ENCODE results near the gene BDP1. TPM values are rescaled to one million over a fixed set of nuclear protein-coding genes. Genes with fewer than 3 reads are reported as not detected.
A peak's percentile ranks its signal among the peaks of the same experiment; 100 is the strongest.
"Not testable (repeated sequence)": the region's sequence is repeated elsewhere in the genome, so short reads cannot be mapped to it uniquely, and the experiment has no call there.

Gene BDP1
- polyA plus RNA-seq, 3 donors = 2.0 to 6.6 (median 2.7) TPM

DNA sequence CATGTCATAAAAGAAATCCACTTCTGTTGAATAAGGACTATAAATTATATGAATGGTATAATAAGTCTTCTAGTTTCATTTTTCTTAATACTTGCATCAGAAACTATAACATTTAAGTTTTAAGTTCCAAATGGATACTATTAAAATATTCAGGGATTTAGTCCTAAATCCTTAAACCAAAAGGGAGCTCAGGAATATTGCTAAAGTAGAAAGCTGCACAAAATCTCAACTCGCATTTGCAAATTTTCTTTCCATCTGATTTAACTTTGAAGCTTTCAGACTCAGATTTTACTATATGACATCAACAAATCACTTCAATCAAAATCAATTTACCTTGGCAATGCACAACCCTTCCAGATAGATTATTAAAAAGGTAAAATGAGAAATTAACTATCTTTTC, 10.4 kb upstream of the BDP1 start:
- H3K9me3 Mint-ChIP-seq; H4K20me1 ChIP-seq (ENCODE audit: insufficient read depth, low read length); H3K79me2 ChIP-seq (ENCODE audit: insufficient read depth, low read length); H3K36me3 ChIP-seq (replicated peaks in 1 of 2; ENCODE audit: control insufficient read depth in 1 of 2, insufficient read depth in 2 of 2, low read length in 2 of 2); H3K4me3 ChIP-seq (replicated peaks in 1 of 3; ENCODE audit: low read depth in 2 of 3, low read length in 3 of 3); intact Hi-C loops (cut with micrococcal nuclease); H3K4me2 ChIP-seq (replicated peaks; ENCODE audit: extremely low read depth, low read length, poor library complexity, severe bottlenecking); H3K9me3 ChIP-seq (replicated peaks in 1 of 2; ENCODE audit: control insufficient read depth in 1 of 2, insufficient read depth in 1 of 2, low read length in 2 of 2); H2AFZ ChIP-seq (ENCODE audit: insufficient read depth, low read depth, low read length, poor library complexity, severe bottlenecking); H3K27ac ChIP-seq (ENCODE audit: low read depth in 1 of 2, low read length in 2 of 2); H3K4me1 ChIP-seq (ENCODE audit: control insufficient read depth in 1 of 2, insufficient read depth in 2 of 2, low read length in 2 of 2); H3K27ac Mint-ChIP-seq; DNase-seq; H3K9ac ChIP-seq (ENCODE audit: insufficient read depth, low read length, poor library complexity, severe bottlenecking); H3K36me3 Mint-ChIP-seq: not testable (repeated sequence)
- H3K27me3 ChIP-seq (ENCODE audit: control insufficient read depth in 2 of 2, insufficient read depth in 2 of 2, low read length in 2 of 2) = peaks cover 17 to 39% of the 10 kb centered on the region in 2 donors
- peak overlapping the region in 1 of 2 donors; percentile 26 for H3K4me3 Mint-ChIP-seq
- WGBS (ENCODE audit: insufficient coverage) = 80% methylated on average over 1 of the region's 1 CpG
- peaks cover 18 to 39% (median 27%) of the 10 kb centered on the region in 3 donors for H3K27me3 Mint-ChIP-seq (ENCODE audit: low read depth in 3 of 3)
- H3K4me1 Mint-ChIP-seq = peaks cover 14% of the 10 kb centered on the region

GRCh38 chr5:71445523-71446152, 9.8 kb upstream of the BDP1 start:
- intact Hi-C loops (cut with micrococcal nuclease); H3K9me3 Mint-ChIP-seq; H3K4me1 ChIP-seq (ENCODE audit: control insufficient read depth in 1 of 2, insufficient read depth in 2 of 2, low read length in 2 of 2); H3K27ac ChIP-seq (ENCODE audit: low read depth in 1 of 2, low read length in 2 of 2); H3K4me2 ChIP-seq (replicated peaks; ENCODE audit: extremely low read depth, low read length, poor library complexity, severe bottlenecking); H3K9me3 ChIP-seq (replicated peaks in 1 of 2; ENCODE audit: control insufficient read depth in 1 of 2, insufficient read depth in 1 of 2, low read length in 2 of 2); H2AFZ ChIP-seq (ENCODE audit: insufficient read depth, low read depth, low read length, poor library complexity, severe bottlenecking); H4K20me1 ChIP-seq (ENCODE audit: insufficient read depth, low read length); H3K27ac Mint-ChIP-seq; H3K36me3 ChIP-seq (replicated peaks in 1 of 2; ENCODE audit: control insufficient read depth in 1 of 2, insufficient read depth in 2 of 2, low read length in 2 of 2); H3K79me2 ChIP-seq (ENCODE audit: insufficient read depth, low read length); H3K36me3 Mint-ChIP-seq; H3K9ac ChIP-seq (ENCODE audit: insufficient read depth, low read length, poor library complexity, severe bottlenecking); H3K4me3 ChIP-seq (replicated peaks in 1 of 3; ENCODE audit: low read depth in 2 of 3, low read length in 3 of 3); DNase-seq: not testable (repeated sequence)
- H3K4me3 Mint-ChIP-seq = peak overlapping the region in 1 of 2 donors; percentile 77
- WGBS (ENCODE audit: insufficient coverage) = 20% methylated on average over 1 of the region's 20 CpGs
- H3K27me3 ChIP-seq (ENCODE audit: control insufficient read depth in 2 of 2, insufficient read depth in 2 of 2, low read length in 2 of 2) = peaks cover 19 to 44% of the 10 kb centered on the region in 2 donors
- H3K27me3 Mint-ChIP-seq (ENCODE audit: low read depth in 3 of 3) = peaks cover 22 to 43% (median 30%) of the 10 kb centered on the region in 3 donors
- peaks cover 14% of the 10 kb centered on the region for H3K4me1 Mint-ChIP-seq

DNA sequence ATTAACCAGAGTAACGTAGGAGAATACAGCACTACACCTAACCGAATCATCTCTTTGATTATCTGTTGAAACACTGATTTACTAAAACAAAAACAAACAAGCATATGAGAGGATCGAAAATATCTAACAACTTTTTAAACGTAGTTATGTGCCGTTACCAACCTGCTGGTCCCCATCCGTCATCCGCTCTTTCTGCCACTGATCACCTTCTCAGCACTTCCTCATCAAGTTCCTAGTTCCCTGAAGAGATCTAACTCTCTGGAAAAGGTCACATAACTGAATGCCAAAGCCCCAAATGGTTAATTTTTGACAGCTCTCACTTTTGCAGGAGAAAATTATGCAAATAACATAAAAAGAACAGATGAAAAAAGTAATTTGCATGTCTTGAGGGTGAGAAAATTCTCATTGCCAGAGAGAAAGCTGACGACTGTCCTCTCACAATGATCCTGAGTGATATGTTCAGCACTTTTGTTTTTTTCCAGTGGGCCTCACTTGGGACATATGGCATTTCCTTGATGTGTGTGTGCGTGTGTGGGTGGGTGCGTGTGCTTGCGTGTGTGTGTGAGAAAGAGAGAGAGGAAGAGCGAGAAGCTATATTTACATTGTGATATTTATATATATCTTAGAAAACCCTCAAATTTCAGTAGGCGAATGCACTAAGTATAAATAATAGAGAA, 8.8 kb upstream of the BDP1 start:
- H3K4me3 ChIP-seq (replicated peaks in 1 of 3; ENCODE audit: low read depth in 2 of 3, low read length in 3 of 3); H3K4me2 ChIP-seq (replicated peaks; ENCODE audit: extremely low read depth, low read length, poor library complexity, severe bottlenecking); H3K36me3 Mint-ChIP-seq; H4K20me1 ChIP-seq (ENCODE audit: insufficient read depth, low read length); H3K79me2 ChIP-seq (ENCODE audit: insufficient read depth, low read length); H3K27ac Mint-ChIP-seq; H3K9me3 Mint-ChIP-seq; DNase-seq; H3K4me1 ChIP-seq (ENCODE audit: control insufficient read depth in 1 of 2, insufficient read depth in 2 of 2, low read length in 2 of 2); H3K36me3 ChIP-seq (replicated peaks in 1 of 2; ENCODE audit: control insufficient read depth in 1 of 2, insufficient read depth in 2 of 2, low read length in 2 of 2); H3K9me3 ChIP-seq (replicated peaks in 1 of 2; ENCODE audit: control insufficient read depth in 1 of 2, insufficient read depth in 1 of 2, low read length in 2 of 2); H3K9ac ChIP-seq (ENCODE audit: insufficient read depth, low read length, poor library complexity, severe bottlenecking); intact Hi-C loops (cut with micrococcal nuclease); H2AFZ ChIP-seq (ENCODE audit: insufficient read depth, low read depth, low read length, poor library complexity, severe bottlenecking); H3K27ac ChIP-seq (ENCODE audit: low read depth in 1 of 2, low read length in 2 of 2): not testable (repeated sequence)
- peaks cover 19 to 48% of the 10 kb centered on the region in 2 donors for H3K27me3 ChIP-seq (ENCODE audit: control insufficient read depth in 2 of 2, insufficient read depth in 2 of 2, low read length in 2 of 2)
- 75% methylated on average over 4 of the region's 13 CpGs for WGBS (ENCODE audit: insufficient coverage)
- Mint-ChIP-seq H3K27me3 (ENCODE audit: low read depth in 3 of 3) (peaks cover 28 to 46% (median 34%) of the 10 kb centered on the region in 3 donors), H3K4me1 (peaks cover 14% of the 10 kb centered on the region), H3K4me3 (peak overlapping the region in 1 of 2 donors; percentile 77)
